ENCODE measurements around the gene ABCD2.

GRCh38 chr12:39643052-39643451, 23.4 kb upstream of the ABCD2 start:
- TF ChIP-seq POLR2A (IDR thresholded peaks at IDR 0.05; ENCODE audit: low read depth, low read length) (no peak), PAX5 (IDR thresholded peaks at IDR 0.05; ENCODE audit: insufficient read depth, low read length, severe bottlenecking) (no peak), POLR2AphosphoS5 (IDR thresholded peaks at IDR 0.05; ENCODE audit: low read depth, low read length) (no peak)

Data from GM12891 (cell line).